Measurements from ENCODE around the gene RAF1.
"Not testable (repeated sequence)": the region's sequence is repeated elsewhere in the genome, so short reads cannot be mapped to it uniquely, and the experiment has no call there.

The RAF1 gene

GRCh38 chr3:12556690-12557472 lies 107.0 kb downstream of the RAF1 start, which contains the start of gene MKRN2:
Gene MKRN2, plus strand, starts transcription at chr3:12557087. Its CDS starts 64 bp downstream, at chr3:12557151.
- peak; percentile 72 to 90 for DNase-seq

GRCh38 chr3:12556314-12556689 lies 107.6 kb downstream of the RAF1 start:
- no peak for DNase-seq

GRCh38 chr3:12553921-12554391 lies 110.0 kb downstream of the RAF1 start:
- DNase-seq = peak; percentile 18 to 71

GRCh38 chr3:12549971-12550760 lies 113.8 kb downstream of the RAF1 start:
- DNase-seq = no peak

- DNase-seq = no peak
Measured at GRCh38 chr3:12545473-12545791, 118.5 kb downstream of the RAF1 start, which contains the start of gene MKRN2OS. Gene MKRN2OS, minus strand, starts transcription at chr3:12545499. Its CDS starts 35 bp downstream, at chr3:12545464.

- DNase-seq = peak; percentile 22 to 66
Measured at GRCh38 chr3:12544652-12545472, 119.1 kb downstream of the RAF1 start.

- not testable (repeated sequence) for DNase-seq
Measured at GRCh38 chr3:12543497-12543896, 120.4 kb downstream of the RAF1 start.

GRCh38 chr3:12541625-12542024 lies 122.3 kb downstream of the RAF1 start:
- no peak for DNase-seq

- peak in 1 of 2 experiments; percentile 24 for DNase-seq
Measured at GRCh38 chr3:12536423-12536822, 127.5 kb downstream of the RAF1 start.
